D721Med (cell line): ENCODE measurements around the gene GNA15.
A peak's percentile ranks its signal among the peaks of the same experiment; 100 is the strongest.

Source experiments
- DNase-seq: peaks from one replicate; pipeline ENCODE4 v3.0.0; 2011; ENCODE audit warnings: low spot score; ENCODE audit not compliant: insufficient read length
- FAIRE-seq: peaks from 2 replicates; lab custom pipeline; 2011; peaks lifted over from hg19 to GRCh38; lab: Jason Lieb, UNC
- TF ChIP-seq, protein P1 (sequence below): IDR thresholded peaks from 2 replicates; pipeline ENCODE4 v1.5.1; 2012; ENCODE audit warnings: mild to moderate bottlenecking, control low read depth; ENCODE audit not compliant: insufficient read depth; ENCODE audit errors: missing control alignments

GNA15 gene

DNA sequence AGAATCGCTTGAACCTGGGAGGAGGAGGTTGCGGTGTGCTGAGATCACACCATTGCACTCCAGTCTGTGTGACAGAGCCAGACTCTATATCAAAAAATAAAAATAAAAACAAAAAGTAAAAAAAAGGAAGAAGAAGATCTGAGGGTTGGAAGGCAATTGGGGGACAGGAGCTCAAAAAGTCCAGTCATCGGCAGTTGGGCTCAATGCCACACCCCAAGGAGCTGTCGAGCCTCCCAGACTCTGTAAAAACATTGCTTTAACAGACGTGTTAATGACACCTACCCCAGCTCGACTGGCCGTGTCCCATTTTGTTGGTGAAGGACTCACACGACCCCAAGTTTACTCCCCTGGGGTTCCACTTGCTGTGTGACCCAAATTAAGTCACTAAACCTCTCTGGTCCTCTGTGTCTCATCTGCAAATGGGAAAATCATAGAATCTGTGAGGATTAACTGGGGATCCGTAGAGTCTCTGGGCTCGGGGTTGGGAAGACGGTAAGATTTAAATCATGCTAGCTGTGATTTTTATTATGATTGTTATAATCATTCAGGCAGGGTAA is 7.0 kb downstream of the GNA15 start:
- no peak for FAIRE-seq
- TF ChIP-seq, protein P1, sequence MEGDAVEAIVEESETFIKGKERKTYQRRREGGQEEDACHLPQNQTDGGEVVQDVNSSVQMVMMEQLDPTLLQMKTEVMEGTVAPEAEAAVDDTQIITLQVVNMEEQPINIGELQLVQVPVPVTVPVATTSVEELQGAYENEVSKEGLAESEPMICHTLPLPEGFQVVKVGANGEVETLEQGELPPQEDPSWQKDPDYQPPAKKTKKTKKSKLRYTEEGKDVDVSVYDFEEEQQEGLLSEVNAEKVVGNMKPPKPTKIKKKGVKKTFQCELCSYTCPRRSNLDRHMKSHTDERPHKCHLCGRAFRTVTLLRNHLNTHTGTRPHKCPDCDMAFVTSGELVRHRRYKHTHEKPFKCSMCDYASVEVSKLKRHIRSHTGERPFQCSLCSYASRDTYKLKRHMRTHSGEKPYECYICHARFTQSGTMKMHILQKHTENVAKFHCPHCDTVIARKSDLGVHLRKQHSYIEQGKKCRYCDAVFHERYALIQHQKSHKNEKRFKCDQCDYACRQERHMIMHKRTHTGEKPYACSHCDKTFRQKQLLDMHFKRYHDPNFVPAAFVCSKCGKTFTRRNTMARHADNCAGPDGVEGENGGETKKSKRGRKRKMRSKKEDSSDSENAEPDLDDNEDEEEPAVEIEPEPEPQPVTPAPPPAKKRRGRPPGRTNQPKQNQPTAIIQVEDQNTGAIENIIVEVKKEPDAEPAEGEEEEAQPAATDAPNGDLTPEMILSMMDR = no peak

DNA sequence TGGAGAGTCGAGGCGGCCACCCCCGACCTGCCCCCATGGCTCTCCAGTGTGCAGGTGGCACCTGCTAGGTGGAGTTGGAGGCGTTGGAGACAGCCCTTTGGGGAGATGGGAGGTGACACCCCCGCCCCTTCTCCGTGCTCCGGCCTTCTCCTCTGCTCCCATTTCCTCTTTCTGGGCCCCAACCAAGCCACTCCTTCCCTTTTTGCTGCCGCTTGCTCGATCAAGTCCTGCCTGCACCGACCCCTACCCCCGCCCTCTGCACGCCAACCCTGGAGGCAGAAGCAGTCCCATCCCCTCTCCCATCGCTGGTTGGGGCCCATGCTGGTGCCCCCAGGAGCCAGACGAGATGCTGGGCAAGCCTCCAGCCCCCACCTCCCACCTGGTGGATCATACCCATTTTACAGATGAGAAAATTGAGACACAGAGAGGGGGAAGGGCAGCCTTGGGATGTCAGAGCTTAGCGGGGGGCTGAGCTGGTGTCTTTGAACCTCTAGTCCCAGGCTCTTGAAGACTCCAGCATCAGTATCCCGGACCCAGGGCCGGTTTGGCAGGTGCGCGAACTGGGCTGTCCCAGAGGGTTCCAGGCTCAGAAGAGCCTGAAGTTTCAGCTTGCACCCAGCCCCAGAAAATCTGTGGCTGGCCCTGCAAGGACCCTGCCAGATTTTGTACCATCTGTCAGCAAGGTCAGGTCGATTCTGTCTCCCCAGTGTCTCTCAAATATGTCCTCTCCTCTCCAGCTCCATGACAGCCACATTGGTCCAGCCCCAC is 10.3 kb downstream of the GNA15 start:
- TF ChIP-seq, protein P1 = no peak
- no peak for FAIRE-seq
- DNase-seq = no peak

More for the DNA sequence above, 7.0 kb downstream of the GNA15 start:
- no peak for DNase-seq

DNA sequence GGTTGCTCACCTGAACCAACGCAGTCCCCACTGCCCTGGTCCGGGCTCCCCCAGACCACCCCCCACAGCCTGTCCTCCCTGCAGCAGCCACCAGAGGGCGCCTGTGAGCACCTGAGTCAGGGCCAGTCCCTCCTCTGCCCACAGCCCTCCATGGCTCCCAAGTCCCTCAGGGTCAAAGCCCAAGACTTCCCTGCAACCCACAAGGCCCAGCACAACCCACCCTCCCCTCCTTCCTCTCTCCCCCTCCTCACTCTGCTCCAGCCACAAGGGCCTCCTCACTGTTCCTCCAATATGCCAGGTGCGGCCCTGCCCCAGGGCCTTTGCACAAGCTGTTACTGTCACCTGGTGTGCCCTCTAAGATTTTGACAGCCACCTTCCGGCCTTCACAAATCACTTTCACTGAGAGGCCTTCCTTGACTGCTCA is 10.9 kb downstream of the GNA15 start:
- DNase-seq = no peak
- no peak for FAIRE-seq
- TF ChIP-seq, protein P1 = peak; percentile 34

DNA sequence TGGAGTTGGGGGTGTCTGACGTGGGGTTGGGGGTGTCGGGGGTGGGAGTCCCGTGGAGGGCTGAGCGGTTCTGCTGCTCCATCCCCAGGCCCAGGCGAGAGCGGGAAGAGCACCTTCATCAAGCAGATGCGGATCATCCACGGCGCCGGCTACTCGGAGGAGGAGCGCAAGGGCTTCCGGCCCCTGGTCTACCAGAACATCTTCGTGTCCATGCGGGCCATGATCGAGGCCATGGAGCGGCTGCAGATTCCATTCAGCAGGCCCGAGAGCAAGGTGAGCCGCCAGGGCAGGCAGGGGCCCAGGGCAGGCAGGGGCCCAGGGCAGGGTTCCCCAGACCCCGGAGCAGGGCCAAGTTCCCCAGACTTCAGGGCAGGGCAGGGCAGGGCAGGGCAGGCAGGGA is 12.7 kb downstream of the GNA15 start:
- FAIRE-seq (no peak), DNase-seq (no peak)
- TF ChIP-seq, protein P1 = no peak

DNA sequence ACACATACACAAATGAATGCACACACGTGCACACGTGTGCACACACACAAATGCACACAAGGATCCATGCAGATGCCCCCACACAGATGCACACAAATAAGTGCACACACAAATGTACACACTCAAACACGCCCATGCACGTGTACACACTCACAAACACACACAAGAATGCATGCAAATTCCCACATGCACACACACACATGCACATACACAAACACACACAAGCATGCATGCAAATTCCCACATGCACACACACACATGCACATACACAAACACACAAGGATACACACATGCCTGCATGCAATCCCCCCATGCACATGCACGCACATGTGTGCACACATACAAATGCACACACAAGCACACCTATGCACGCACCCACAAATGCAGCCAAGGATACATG is 13.3 kb downstream of the GNA15 start:
- TF ChIP-seq, protein P1 = no peak
- FAIRE-seq (no peak), DNase-seq (no peak)

DNA sequence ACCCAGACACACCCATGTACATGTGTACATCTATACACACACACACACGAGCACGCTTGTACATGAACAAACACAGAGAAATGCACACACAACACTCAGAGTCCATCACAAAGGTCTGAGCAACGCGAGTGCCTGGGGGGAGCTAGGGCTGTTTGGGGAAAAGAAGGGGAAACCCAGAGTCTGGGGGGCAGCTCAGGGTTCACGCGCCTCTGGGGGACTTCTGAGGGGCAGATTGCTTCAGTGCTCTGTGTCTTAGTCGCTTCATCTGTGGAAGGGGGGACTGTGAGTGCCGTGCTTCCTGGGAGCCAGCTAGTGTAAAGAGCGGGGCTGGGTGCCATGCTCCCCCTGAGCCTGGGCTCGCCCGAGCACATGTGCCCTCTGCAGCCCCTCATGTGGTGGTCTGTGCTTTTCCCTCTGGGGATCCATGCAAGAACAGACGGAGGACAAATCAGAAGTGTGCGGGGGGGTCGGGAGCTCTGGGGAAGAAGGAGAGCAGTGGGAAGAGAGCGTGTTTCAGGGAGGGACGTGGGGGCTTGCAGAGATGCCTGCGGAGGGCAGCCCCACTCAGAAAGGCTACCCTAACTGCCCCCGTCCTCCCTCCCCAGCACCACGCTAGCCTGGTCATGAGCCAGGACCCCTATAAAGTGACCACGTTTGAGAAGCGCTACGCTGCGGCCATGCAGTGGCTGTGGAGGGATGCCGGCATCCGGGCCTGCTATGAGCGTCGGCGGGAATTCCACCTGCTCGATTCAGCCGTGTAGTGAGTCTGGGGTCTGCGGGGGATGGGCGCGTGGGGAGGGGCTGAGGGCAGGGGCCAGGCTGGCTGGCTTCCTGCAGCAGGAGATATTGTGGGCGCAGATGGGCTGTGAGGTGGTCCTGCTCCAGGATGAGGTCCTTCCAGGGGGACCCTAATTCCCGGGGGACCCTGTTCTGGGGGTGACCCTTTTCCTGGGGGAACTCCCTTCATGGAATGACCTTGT is 14.0 kb downstream of the GNA15 start:
- TF ChIP-seq, protein P1 = no peak
- FAIRE-seq = no peak
- no peak for DNase-seq
